Stimulated activated CD8-positive, alpha-beta memory T cell treated with anti-CD3 and anti-CD28 coated beads, Interleukin-15, amount 100 ng/mL, for 48 hours (primary cell): ENCODE data around the gene TSPAN12.

Experiments
- DNase-seq, 2 donors: peaks; one replicate each; pipeline ENCODE4 v3.0.0-alpha.2; 2020; ENCODE audit warnings: low read depth in 2 of 2

The TSPAN12 gene

DNA sequence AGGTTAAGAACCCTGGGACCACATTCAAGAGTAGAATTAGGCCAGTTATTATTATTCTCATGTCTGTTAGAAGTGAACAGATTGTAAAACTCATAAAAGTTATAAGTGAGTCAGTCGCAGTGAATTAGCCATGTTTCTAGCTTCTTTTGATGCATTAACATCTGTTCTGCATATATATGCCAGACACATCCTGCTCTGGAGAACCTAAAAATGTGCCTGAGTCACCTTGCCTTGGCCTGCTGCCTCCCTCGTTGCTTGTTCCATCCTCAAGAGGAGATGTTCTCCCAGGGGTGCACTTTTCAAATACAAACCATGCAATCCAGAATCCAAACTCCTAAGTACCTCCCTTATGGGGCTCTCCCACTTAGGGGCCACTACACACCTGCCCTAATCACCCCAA, 14.8 kb downstream of the TSPAN12 start:
- no peak for DNase-seq

GRCh38 chr7:120842121-120842621, 15.8 kb downstream of the TSPAN12 start:
- DNase-seq = no peak

- no peak for DNase-seq
Measured at GRCh38 chr7:120841608-120842007, 16.3 kb downstream of the TSPAN12 start.

DNA sequence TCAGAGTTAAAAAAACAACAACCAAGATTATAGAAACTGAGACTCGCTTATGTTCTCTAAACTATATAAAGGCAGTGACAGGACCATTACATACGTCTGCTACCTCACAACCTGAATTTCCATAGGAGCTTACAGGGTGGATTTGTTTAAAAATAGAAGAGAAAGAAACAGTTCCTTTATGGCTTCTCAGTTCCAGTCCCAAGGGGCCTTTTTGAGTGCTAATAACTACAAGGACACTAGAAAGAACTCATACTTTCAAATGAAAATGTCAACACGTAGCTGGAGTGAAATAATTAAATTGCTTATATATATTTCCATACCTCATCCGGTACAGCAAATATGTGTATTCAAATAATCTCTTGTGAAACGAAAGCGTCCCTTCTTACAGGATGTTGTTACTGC, 19.7 kb downstream of the TSPAN12 start:
- no peak for DNase-seq

DNA sequence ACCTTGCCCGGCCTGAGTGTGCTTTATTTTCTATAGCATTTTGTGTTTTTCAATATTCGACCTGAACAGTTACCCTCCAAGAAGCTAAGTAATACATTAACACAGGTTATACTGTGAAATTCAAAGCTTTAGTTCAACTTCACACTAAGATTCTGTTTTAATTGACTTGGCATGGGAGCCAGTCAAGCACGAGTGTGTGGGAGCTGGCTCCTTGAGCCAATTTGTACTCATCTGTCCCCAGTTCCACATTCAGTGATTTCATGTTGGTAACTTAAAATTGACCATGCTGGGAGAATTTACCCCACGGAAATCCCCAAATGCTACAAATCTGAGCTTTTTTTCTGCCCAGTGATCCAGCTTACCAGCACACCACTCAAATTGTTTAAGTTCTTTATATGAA, 20.3 kb downstream of the TSPAN12 start:
- DNase-seq = no peak

GRCh38 chr7:120836556-120837115, 21.3 kb downstream of the TSPAN12 start:
- no peak for DNase-seq

DNA sequence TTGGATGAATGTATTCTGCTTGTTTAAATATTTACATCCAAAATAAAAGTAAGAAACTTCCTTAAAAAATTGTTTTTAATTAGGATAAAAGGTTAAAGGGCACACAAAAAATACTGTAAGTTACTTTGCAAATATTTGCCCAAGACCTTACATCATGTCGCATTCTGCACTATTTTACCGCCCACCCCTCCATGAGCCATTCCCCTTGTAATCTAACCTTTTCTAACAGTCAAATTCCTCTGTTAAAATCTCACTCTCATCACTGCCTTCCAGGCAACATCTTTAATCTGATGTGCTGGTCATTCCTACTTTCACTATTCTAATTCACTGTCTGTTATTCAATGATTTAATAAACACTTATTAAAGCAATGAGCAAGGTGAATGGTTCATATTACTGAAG, 23.2 kb downstream of the TSPAN12 start:
- DNase-seq = no peak

DNA sequence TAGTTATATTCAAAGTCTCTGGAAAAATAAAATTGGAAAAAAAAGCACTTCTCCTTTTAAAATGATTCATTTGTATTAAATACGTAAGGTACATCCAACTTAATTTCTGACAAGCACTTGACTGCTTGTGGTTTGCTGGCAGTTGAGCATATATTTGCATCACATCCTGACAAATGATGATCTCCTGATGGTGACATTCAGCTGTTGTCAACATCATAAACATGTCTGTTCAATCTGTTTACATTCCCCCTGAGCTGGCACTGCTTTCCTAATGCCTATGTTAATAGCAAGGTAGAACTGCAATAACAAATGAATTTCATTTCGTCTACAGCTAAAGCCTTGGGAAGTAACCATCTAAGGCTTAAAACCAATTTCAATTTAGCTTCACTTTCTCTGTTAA, 24.4 kb downstream of the TSPAN12 start:
- no peak for DNase-seq

DNA sequence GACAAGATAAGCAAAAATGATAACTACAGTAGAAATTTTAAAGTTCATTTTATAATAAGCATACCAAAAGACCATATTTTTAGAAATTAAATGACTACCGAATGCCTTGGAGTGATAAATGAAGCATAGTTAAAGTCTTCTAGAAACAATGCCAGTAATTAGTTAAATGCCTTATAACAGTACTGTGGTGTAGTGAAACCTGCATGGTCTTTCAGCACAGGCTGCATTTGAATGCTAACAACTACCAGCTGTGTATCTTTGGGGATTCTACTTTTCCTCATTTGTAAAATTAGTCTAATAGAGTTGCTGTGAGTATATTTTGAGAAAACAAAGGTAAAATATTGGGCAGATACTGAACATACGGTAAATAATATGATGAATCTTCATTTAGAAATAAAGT, 25.1 kb downstream of the TSPAN12 start:
- no peak for DNase-seq

GRCh38 chr7:120831260-120831659, 26.7 kb downstream of the TSPAN12 start:
- no peak for DNase-seq

- no peak for DNase-seq
Measured at GRCh38 chr7:120829487-120829886, 28.5 kb downstream of the TSPAN12 start.

- DNase-seq = no peak
Measured at GRCh38 chr7:120828528-120828927, 29.4 kb downstream of the TSPAN12 start.

- no peak for DNase-seq
Measured at GRCh38 chr7:120827371-120828118, 30.4 kb downstream of the TSPAN12 start.

- DNase-seq = no peak
Measured at GRCh38 chr7:120825576-120825975, 32.4 kb downstream of the TSPAN12 start.

DNA sequence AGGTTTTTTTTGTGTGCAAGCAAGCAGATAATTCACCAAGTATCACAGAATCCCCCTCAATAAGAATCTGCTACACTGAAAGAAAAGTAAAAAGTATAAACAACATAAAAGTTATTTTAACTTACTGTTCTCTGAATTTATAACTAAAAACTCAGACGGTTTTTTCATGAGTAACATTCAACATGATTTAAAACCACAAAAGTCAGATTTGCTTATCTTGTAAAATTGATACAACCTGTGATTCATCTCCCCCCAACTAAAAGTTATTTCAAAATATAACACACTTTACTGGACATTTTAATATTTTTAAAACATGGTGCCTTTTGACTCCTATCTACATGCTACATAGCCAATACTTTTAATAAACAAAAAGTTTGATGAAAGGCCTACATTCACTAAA, 32.8 kb downstream of the TSPAN12 start:
- DNase-seq = no peak

DNA sequence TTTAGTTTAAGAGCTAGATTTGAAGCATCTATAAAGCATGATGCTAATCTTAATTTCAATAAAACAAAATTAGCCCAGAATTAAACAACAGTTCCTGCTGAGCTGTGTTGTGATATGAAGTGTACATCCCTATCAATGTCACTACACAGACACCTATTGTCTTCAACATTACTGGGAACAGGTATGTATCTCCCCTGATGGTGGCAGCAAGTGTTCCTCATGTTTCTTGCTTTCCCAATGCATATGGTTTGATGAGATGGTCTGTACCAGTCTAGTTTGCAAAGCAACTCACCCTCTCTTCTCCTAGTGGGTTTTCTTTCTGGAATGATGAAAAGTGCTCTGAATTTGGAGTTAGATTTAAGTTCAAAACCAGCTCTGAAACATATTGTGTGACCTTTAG, 38.1 kb downstream of the TSPAN12 start:
- DNase-seq = no peak

DNA sequence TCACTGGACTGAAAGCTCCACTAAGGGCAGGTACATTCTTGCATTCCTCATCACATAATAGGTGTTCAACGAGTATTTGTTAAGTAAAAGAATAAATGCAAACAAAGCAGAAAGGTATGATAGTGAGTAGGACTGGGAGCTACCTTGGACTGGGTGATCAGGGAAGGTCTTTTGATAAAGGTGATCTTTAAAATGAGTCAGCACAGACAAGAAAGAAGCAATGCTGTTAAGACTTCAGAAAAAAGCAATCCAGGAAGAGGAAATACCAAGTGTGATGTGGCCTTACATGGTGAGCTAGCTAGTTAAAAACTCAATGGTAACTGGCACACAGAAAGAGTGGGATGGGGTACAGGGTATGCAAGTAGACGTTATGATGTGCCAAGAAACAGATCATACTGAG, 40.1 kb downstream of the TSPAN12 start:
- no peak for DNase-seq

DNA sequence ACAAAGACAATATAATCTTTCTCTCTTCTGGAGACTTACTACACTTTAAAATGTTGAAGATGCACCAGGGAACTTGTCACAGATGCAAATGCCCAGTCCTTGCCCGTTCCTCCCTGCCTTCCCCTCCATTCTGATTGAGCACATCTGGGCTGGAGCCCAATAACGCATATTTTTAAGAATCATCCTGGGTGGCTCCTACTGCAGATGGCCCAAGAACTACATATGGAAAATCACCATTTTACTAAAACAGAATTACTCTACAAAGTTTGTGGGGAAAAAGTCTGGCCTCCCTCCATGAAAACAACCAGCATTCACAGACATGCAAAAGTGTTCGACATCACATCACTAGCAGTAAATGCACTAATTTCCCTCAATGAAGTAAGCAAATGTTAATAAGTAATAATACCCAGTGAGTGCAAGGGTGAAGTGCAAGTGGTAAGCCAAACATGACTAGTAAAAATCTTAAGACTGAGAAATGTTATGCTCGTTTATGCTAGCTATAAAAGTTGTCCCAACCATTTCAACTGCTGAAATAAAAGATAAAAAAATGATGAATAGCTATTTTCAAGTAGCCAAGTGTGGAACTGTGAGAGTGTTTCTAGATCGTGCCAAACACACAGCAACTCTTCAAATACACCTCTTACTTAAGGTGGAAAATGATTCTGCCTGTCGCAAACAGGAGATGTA, 43.5 kb downstream of the TSPAN12 start:
- DNase-seq = no peak

DNA sequence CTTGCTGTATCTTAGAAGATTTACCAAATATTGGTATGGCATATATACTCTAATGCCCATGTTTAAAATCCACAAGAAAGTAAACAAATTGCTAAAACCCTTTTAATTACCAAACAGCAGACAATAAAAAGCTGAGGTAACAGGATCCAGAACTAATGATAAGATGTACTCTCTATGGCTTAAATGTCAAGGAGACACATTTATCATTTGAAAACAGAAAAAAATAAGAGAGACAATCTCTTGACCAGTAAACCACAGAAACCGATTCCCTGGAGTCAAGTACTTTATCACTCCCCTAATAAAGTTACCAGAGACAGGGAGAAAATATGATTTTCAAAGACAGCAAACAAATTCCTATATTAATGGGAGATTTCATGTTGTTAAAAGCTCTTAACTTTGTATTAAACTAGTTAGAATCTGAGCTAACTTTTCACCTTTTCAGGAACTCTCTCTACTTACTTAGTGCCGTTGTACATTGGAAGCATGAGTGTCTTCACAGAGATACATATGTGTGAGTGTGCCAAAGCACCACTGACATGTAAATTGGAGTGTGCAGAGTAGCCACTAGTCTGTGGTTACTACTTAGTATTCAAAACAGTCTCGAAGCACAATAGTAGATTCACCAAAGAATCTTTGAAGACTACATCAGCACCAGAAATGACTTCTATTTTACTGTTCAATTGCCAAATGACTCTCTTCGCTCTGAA, 44.2 kb downstream of the TSPAN12 start:
- DNase-seq = no peak

- DNase-seq = no peak
Measured at GRCh38 chr7:120813089-120813488, 44.9 kb downstream of the TSPAN12 start.

DNA sequence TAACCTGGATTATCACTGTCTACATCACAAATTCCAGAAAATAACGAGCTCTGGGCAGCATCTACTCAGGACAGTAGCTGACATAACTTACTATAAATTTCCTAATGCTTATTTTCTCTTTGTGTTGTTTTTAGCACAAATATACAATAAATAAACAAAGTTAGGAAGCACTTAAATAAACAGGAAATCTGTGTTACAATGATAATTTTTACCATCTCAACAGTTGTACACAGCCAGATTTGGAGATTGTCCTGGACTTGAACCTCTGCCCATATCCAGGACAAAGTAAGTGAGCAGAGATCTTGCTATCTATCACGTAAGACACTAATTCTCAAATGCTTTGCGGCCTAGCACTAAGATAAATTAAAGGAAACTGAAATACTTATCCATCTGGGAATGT, 48.7 kb downstream of the TSPAN12 start:
- no peak for DNase-seq

DNA sequence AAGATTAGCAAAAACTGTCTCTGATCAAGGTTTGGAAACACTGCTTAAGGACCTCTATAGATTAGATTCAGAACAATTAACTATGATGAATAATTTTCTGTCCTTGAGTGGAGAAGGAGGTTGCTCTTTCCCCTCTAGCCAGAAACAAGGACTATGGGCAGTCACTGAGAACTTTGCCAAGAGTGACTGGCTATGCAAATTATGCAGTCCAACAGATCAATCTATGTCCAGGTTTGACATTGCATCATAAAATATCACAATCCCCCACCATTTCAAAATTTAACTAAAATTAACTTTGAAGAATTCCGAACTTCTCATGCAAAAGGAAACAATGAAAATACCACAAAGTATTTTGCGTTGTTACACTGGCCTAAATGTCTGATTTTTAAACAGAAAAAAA, 50.6 kb downstream of the TSPAN12 start:
- no peak for DNase-seq
